Dermis blood vessel endothelial cell (primary cell): Measurements from ENCODE around the gene GPR37. TPM values are rescaled to one million over a fixed set of nuclear protein-coding genes. Genes with fewer than 3 reads are reported as not detected.

Experiments
- DNase-seq: peaks from one replicate; pipeline ENCODE4 v3.0.0; 2010
- total RNA-seq: library from RNA; depleted of rRNA; stranded (reverse); fragments of >200 nt; gene quantifications from 2 replicates; pipeline ENCODE4 v1.2.3, GENCODE V29; 2014

Gene GPR37
- total RNA-seq, 1 donor from 2014 or later: 0.17 TPM

DNA sequence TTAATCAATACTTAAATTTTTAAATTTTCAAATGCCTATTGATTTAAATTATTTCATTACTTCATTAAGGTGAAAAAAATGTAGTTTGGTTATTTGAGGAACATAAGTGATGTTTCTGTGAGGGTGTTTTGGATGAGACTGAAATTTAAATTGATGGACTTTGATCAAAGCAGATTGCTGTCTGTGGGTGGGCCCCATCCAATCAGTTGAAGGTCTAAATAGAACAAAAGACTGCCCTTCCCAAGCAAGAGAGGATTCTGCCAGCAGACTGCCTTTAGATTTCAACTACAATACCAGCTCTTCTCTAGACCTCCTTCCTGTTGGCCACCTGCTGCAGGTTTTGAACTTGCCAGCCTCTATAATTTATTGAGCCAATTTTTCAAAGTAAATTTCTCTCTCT, 14.5 kb upstream of the GPR37 start:
- no peak for DNase-seq

DNA sequence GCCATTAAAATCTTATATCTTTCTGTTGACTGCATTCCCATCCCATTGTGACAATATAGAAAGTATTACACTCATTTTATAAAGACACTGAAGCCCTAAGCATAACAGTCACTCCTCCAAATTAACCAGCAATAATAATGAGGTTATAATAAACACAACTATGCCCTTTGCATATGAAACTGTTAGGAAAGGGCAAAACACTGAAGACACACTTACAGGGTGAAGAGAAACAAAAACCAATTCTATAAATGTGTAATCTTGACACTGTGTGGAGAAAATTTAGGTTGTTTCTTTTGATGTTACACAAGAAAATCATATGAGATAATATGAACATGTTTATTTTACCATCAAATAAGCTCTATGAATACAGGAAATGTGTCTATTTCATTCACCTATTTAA, 14.0 kb upstream of the GPR37 start:
- no peak for DNase-seq

DNA sequence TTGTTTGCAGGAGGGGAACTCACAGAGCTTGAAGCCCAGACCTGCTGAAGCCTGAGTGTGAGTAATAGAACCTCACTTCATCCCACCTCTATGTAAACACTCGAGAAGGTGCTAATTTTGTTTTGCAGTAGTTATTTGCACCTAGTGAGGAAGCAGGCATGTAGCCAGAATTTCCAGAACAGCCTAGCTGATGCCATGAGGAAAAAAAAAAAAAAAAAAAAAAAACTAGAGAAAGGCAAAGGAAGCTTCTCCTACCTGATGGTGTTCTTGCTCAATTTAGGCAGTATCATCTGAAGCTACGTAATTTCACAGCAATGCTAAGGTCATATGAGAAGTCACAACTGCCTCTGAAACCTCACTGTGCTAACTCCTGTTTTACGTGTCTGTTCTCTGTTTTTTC, 13.6 kb upstream of the GPR37 start:
- no peak for DNase-seq

DNA sequence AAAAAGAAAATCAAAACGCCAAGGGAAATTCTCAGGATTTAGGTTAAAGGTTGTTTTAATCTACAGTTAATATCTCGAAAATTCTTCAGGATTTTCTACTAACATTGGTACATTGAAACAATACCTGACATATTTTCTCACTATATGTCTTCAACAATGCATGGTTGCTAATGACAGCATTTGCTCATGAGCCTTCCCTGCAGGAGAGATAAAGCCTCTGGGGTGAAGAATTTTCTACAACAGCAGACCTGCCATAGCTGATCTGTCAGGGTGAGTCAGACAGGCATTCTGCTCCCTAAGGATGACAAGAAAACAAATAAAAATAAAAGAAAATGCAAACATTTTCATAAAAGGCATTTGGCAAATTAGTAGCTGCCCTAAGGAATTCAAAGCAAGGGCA, 11.7 kb upstream of the GPR37 start:
- no peak for DNase-seq

DNA sequence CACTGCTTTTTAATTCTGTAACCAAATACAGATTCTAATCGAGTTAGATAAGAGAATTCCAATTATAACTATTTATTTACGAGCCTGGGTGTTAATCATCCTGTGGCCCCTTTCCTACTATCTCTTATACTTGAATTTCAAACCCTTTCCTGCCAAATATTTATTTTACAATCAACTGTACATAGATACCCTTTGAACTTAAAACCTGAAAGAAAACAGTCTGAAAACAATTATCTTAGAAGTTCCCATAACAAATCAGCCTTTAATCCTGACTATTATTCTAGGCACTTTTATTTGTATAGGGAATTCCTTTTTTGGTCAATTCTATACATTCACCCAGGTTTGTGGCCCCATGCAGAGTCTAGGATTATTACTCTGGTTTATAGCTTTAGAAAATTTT, 10.6 kb upstream of the GPR37 start:
- no peak for DNase-seq

DNA sequence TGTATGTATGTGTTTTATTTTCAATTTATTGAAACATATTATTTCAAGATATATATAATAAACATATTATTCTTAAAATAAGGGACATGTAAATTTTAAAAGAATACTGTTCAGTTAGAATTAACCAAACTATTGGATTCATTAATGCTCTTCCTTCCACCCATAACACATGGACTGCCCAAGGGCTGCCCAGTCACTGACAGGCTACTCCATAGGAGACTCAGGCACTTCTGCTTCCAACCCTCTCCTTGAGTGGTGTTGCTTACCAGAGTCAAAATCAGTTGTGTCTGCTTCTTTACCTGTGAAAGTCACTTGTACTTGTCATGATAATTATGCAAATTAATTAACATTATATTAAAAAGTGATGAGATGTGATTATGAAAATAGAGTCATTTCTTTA, 9.8 kb upstream of the GPR37 start:
- DNase-seq: no peak

DNA sequence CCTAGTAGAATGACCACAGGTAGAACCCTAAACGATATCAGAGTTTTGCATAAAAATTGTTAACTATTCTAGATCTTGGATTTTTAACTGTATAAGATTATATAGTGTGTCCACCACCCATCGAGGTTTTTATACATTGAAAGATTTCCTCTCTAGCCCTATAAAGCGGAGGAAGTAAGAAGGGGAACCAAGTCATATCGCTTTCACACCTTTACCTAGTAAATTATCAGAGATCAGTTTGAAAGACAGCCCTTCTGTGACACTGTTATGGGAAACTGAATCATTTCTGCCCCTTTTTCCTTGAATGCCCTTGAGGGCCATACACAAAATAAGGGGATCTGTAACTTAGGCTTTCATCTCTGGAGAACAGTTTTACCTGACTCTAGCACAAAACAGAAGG, 8.3 kb upstream of the GPR37 start:
- DNase-seq: no peak

DNA sequence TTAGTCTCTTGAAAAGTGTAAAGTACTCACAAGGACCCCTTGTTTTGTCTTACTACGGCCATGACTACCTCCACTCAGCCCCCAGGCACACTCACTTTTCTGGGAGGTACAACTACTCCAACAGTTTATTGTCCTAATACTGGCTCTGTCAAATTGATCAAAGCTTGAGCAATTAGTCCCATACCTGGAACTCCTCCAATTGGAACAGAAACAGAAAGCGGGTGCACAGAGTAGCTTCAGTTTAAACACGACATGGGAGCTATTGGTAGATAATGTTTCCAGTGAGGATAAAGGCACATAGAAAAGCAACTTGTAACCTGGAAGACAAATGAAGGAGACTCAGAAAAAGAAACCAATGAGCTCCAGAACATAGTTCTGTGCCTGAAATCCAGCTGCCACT, 7.7 kb upstream of the GPR37 start:
- no peak for DNase-seq

DNA sequence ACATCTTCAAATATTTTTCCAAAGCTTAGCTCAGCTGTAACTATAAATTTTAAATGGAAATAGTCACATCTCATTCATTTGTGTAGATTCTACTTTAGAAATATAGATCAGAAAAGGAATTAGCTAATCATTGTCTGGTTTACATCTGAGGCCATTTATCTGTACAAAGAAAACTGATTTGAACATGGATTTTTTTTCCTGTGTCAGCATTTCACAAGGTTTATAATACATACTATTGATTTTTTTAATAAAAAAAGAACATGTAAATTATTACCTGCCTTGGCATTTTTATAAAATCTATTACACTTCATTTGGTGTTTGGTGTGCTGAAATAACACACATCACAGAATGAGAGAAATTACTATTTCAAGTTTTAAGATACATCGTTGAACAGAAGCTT, 3.5 kb upstream of the GPR37 start:
- DNase-seq: no peak

DNA sequence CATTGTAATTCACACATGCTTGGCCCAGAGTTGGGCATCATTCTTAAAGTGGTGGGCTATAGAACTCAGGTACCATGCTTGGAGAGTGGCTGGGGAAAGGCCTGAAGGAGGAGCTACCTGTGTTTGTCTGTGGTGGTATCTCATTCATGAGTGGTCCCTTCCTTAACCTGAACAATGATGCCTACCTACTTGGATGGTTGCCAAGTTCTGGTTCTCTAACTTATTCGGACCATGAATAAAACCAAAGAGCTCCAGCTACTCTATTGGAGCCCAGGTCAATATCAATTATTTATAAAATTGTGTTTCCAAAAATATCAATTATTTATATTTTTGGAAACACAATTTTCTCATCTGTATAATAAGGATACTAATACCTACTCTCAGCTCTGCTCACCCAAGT, 2.9 kb upstream of the GPR37 start:
- no peak for DNase-seq

DNA sequence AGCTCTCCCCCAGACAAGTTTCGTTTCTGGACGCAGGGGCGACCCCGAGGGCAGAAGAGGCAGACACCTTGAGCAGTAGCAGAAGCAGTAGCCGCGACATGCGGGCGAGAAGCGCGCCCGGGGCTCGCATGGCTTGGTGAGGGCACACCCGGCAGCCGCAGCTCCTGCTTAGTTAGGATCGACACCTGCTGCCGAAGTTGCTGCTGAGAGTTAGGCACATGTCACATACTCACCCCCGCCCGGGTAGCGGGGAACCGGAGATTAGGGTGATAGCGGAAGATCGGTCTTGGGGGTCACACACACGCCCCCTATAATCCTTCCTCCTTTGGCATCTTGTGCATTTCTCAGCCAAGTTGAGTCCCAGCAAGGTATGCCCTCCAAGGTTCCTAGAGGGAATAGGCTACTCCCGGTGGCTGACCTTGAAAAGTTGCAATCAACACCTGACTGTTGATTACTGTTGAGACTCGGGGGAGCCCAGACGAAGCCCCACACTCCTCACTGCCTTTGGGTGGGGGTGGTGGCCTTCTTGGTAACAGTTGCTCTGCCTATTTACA, 668 bp downstream of the GPR37 start:
- DNase-seq: peak; percentile 18

DNA sequence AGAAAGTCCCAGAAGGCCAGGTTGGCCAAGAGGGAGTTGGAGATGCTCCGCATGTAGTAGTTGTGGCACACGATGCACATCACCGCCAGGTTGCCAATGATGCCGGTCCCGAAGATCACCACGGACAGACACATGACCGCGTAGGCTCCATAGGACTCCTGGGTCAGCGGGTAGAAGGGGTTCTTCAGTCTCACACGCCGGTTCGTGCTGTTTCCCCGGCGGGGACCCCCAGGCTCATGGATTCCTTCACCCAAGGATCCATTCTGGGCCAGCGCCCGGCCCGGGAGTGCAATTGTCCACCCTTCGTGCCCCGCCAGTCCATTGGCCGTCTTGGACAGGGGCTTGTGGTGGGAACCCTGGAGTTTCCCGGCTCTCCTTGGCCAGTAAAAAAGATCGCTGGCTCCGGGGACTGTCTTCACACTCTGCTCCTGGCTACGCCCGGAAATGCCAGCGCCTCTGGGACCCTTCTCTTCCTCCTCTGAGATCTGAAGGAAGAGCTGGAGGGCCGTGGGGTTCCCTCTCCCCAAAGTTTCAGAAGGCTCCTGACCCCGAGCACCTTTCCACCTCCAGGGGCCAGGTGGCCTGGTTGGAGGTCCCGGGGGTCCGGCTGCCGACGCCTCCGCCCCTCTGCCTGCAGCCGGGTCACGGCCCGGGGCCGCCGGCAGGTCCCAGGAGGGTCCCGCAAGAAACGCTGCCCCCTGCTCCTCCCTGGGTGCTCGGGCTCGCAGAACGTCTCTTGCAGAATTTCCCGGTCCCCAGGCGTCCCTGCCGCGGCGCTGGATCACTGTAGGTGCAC, 1.3 kb downstream of the GPR37 start:
- DNase-seq: no peak

DNA sequence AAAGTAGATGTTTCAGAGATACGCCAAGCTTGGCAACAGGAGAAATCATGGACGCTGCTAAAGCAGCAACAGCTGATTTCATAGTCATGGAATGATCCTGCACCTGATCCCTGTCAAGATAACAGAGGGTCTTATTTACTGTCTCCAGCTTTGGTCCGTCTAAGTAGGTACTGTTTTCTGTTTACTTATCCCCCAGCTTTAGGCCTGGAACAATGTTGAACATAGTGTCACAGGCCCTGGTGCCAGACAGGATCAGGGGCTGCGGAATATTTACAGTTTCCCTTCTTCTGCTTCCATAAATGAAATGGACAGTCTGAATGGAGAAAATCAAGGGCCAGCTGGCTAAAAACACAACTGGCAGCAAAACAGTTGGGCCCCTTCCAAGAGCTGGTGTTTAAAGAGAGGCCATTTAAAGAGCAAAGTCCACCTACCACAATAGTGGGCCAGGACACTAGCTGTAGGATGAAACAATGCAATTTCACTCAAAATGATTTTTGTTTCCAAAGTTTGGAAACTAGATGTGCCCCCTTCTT, 2.9 kb downstream of the GPR37 start:
- DNase-seq: no peak

DNA sequence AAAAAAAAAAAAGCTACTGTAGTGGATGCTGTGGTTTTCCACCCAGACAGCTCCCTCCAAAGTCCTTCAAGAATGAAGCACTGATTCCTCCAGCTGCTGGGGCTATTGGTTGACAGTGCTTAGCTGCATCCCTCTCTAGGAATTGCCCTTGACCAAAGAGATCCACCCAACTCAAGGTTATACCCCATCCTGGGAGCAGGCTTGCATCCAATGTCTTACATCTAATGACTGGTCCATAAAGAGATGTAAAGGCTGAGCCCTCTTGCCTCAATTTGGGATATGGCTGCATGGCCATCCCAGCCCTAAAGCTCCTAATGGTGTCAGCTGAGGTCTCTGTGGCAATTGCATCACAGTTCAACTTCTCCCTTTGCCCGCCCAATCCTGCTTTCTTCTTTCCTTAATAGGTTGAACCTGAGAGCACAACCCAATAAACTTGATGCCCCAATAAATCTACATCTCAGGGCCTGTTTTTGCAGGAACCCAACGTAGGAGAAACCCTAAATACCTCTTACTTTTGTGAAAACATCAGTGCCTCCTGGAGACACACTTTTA, 4.4 kb downstream of the GPR37 start:
- DNase-seq: no peak

DNA sequence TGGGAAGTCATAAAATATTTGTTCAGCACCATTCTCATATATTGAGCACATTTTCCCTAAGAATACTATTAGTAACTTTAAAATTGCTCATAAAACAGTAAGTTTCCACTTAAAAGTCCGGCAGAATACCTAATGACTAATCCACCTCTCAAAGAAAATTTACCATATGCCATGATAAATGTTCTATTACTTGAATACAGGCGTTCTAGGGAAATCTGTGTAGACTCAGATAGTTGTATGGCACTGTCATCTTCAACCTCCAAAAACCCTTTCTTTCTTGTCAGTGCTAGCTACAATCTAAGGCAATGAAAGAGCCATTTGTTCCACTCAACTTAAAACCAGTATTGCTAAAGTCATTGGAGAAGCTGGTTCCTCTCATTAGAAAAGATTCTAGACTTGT, 7.3 kb downstream of the GPR37 start:
- no peak for DNase-seq

DNA sequence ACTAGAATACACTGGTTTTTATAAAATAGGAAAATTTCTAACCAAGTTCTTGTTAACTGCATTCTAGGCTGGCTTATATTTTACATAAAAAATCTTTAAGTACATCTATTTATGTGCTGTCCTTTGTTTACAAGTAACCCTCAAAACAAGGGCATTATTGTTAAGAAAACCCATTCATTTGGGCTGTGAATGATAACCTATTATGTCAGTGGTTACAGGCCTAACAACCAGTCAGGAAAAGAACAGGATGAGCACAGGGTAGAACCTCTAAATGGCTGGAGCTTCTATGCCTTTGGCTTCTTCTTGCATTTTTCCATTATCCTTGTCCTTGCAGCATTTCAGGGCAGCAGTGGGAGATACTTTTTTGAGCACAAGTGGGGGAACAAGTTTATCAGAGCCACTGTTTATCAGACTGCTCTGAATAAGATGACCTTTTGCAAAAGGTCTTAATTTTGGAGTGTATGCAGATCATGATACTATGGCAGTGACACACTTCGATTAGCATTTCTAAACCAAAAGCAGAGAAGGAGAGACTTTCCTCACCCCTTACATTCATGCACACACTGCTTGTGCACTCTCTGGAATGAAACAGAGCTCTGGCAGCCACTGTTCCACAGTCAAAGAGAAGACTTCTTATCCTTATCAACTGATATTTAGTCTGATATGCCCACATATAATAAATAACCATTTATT, 10.9 kb downstream of the GPR37 start:
- DNase-seq: no peak

DNA sequence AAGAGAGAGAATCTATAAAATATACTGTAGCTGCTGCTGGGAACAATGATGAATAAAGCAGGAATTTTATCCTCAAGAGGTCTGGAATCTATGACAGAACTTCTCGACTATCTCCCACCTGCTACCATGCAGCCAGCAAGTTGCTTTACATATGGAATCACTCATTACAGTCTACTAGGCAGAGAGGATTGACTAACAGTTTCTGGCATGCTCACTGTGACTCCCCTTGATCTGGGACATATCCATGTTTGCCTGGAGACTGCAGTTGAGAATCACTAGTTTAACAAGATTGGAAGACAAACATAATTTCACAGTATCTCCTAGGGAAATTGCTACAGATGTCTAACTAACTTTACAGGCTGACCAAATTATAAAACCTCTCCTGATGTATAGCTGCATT, 13.3 kb downstream of the GPR37 start:
- no peak for DNase-seq

DNA sequence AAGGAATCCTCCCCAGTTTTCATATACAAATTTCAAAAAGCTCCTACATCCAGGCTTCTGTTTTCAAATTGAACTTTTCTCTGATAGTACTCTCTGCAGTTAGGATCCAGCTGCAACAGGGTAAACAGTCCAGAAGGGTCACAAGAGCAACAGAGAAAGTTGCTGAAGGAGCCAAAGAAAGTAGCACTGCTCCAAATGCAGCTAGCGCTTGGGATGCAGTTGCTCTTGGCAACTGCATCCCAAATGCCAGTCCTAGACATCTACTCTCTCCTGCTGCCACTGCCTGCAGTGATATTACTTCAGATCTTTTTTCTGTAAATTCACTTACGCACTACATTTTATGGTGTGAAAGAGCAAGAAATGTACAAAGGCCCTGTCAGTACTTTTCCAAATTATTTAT, 14.6 kb downstream of the GPR37 start:
- no peak for DNase-seq

DNA sequence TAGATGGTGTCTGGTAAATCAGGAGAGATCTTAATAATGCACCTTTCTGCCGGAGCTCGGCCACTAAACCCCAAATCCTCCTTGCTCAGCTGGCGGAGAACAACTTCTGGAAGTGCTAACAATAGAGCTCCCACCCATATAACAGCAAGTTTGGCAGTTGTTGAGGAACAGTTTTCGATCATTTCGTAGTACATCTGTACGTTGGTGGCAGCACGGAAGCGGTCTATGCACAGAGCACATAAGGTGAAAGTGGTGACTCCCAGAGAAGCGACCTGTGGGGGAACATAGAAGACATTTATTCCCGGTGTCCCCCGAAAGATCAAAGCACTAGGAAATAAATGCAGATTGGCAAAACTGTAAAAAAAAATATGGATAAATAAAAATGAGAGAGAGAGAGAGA, 18.5 kb downstream of the GPR37 start:
- no peak for DNase-seq

DNA sequence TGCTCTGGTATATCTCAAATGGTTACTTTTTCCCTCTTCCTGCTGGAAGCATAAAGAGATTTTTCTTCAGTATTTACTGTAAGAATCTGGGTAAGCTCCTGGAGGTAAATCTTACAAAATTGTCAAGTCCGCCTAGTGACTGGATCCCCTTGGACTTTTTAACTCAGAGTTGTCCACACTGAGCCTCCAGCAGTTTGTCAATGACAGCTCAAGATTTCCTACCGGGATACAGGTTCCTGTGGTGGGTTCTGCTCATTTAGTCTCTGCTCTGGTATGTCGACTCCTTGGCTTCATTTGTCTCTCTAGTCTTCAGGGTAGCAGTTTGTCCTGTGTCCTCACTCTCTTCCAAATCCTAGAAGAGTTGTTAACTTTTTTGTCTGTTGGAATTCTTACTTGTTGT, 27.0 kb downstream of the GPR37 start:
- no peak for DNase-seq

DNA sequence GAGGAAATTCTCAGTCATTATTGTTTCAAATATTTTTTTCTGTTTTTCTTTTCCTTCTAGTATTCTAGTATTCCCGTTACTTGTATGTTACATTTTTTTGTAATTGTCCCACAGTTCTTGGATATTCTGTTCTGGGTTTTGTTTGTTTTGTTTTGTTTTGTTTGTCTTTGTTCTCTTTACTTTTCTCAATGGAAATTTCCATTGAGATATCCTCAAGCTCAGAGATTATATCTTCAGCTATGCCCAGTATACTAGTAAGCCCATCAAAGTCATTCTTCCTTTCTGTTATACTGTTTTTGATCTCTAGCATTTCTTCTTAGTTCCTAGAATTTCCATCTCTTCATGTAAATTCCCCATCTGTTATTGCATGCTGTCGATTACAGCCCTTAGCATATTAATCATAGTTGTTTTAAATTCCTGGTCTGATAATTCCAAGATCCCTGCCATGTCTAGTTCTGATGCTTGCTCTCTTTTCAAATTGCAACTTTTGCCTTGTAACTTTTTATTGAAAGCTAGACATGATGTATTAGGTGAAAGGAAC, 27.8 kb downstream of the GPR37 start:
- DNase-seq: no peak

DNA sequence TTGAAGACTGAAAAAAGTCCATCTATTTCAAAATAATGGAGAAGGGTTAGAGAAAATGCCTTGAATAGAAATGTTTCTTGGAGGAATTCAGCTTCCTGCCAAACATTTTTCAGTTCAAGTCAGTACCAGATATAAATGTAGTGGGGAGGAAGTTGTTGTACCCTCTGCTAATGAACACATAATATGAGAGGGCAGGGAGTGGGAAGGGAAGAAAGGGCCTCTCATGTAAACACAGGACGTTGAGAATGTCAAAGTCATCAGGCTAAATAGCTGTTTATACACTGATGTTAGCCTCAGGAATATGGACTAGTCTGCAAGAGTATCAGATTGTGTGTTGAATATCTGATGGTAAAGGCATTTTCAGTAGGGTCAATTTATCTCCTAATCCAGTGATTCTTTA, 37.0 kb downstream of the GPR37 start:
- DNase-seq: no peak

DNA sequence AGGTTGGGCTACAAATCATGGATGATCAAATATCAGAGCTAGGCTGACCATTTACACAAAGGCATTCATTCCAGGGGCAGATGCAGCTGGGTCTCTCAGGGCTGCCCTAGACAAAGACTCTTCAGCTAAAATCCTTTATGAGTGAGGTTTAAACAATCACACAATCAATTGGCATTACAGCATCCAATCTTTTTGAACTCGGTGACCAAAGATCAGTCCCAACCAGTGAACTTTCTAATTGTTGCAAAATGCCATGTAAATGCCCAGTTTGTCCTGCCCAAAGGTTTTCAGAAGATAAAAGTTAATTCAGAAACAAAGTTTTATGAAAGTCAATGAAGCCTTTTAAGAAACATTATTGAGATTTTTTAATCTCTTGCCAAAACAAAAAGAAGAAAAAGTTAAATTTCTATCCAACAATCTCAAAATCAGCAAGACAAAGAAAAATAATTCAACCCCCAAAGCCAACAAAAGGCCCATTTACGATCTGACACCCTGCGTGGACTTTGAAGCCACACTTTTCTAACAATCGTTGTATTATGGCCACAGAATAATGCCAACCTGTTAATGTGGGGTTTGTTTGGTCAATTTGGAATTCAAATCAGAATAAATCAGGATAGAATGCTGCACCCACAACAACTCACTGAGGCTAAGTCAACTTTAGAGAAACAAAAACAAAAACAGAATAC, 40.9 kb downstream of the GPR37 start:
- no peak for DNase-seq
